ENCODE results near the gene PDZD4. TPM values are rescaled to one million over a fixed set of nuclear protein-coding genes. Genes with fewer than 3 reads are reported as not detected.

The PDZD4 gene
- total and polyA plus RNA-seq, 9 of the 15 experiments (the other 6 are each of a cell fraction or from before 2014, with no cell fraction given), result 0.05 to 0.38 (median 0.07) TPM; not detected in 5

GRCh38 chrX:153853180-153853901 is 23.0 kb upstream of the PDZD4 start (continued):
- TF ChIP-seq ZBTB17 (CRISPR knock-in tag; IDR thresholded peaks at IDR 0.05) (no peak), HEY1 (CRISPR knock-in tag; IDR thresholded peaks at IDR 0.05; ENCODE audit: borderline replicate concordance) (no peak), KLF1 (tag; IDR thresholded peaks at IDR 0.05) (no peak), E2F6 (IDR thresholded peaks at IDR 0.05; ENCODE audit: borderline replicate concordance in 1 of 2, extremely low read depth in 1 of 2, insufficient read depth in 1 of 2, insufficient read length in 1 of 2, low read depth in 1 of 2, low read length in 1 of 2, poor library complexity in 1 of 2, severe bottlenecking in 1 of 2) (peak in 1 of 2 experiments; percentile 37), SP2 (IDR thresholded peaks at IDR 0.05; ENCODE audit: extremely low read depth, low read depth, low read length, poor library complexity, severe bottlenecking) (no peak), PHF20 (IDR thresholded peaks at IDR 0.05; ENCODE audit: partially characterized antibody) (no peak), SMAD4 (CRISPR knock-in tag; conservative IDR thresholded peaks at IDR 0.05) (peak; percentile 79), NFATC3 (IDR thresholded peaks at IDR 0.05) (no peak; the same call in 1 of the 2 replicates), RNF2 (IDR thresholded peaks at IDR 0.05) (peak; percentile 60; the same call in 1 of the 2 replicates), HDAC8 (tag; IDR thresholded peaks at IDR 0.05) (no peak), ZNF253 (CRISPR knock-in tag; conservative IDR thresholded peaks at IDR 0.05) (no peak), MAZ (CRISPR knock-in tag; conservative IDR thresholded peaks at IDR 0.05 in 1 of 2, IDR thresholded peaks at IDR 0.05 in 1 of 2) (no peak), ZNF785 (CRISPR knock-in tag; IDR thresholded peaks at IDR 0.05) (no peak), ZKSCAN3 (CRISPR knock-in tag; IDR thresholded peaks at IDR 0.05) (no peak), TAF15 (IDR thresholded peaks at IDR 0.05; ENCODE audit: low read depth, low read length) (no peak), NFIX (CRISPR knock-in tag; IDR thresholded peaks at IDR 0.05; ENCODE audit: low read depth) (no peak), POLR2AphosphoS2 (IDR thresholded peaks at IDR 0.05; ENCODE audit: low read length) (no peak), BCLAF1 (IDR thresholded peaks at IDR 0.05; ENCODE audit: borderline replicate concordance in 1 of 2, control insufficient read depth in 1 of 2, low read depth in 2 of 2, low read length in 1 of 2) (no peak), LEF1 (IDR thresholded peaks at IDR 0.05) (peak; percentile 77; the same call in 1 of the 2 replicates), ZSCAN32 (CRISPR knock-in tag; IDR thresholded peaks at IDR 0.05) (no peak), RBM17 (IDR thresholded peaks at IDR 0.05; ENCODE audit: borderline replicate concordance, low read depth, low read length) (no peak), ZNF717 (CRISPR knock-in tag; IDR thresholded peaks at IDR 0.05) (no peak), ARID3A (IDR thresholded peaks at IDR 0.05; ENCODE audit: borderline replicate concordance, low read depth, low read length) (no peak)

All from K562 (cell line).